ENCODE data around the gene PNPLA5. TPM values are rescaled to one million over a fixed set of nuclear protein-coding genes. Genes with fewer than 3 reads are reported as not detected.

The PNPLA5 gene
- total RNA-seq, 1 experiment from 2014 or later = not detected

GRCh38 chr22:43862074-43862881 lies 29.5 kb downstream of the PNPLA5 start, which contains the start of gene SULT4A1:
Gene SULT4A1 (minus strand): TSS chr22:43862513. CDS start chr22:43862382, 131 bp downstream.
- peak; percentile 58 for DNase-seq (ENCODE audit: low read depth, low spot score)
- in situ Hi-C loops (cut with HindIII; ENCODE audit: low pct_unique_long_range_greater_than_20kb, low sequenced_read_pairs) = no loop called here

- DNase-seq (ENCODE audit: low read depth, low spot score) = peak; percentile 23
- in situ Hi-C loops (cut with HindIII; ENCODE audit: low pct_unique_long_range_greater_than_20kb, low sequenced_read_pairs) = no loop called here
Measured at GRCh38 chr22:43861529-43861928, 30.3 kb downstream of the PNPLA5 start.

GRCh38 chr22:43860831-43861230 lies 31.0 kb downstream of the PNPLA5 start:
- DNase-seq (ENCODE audit: low read depth, low spot score) = no peak
- in situ Hi-C loops (cut with HindIII; ENCODE audit: low pct_unique_long_range_greater_than_20kb, low sequenced_read_pairs) = no loop called here

GRCh38 chr22:43860126-43860525 lies 31.7 kb downstream of the PNPLA5 start:
- in situ Hi-C loops (cut with HindIII; ENCODE audit: low pct_unique_long_range_greater_than_20kb, low sequenced_read_pairs) = no loop called here
- DNase-seq (ENCODE audit: low read depth, low spot score) = no peak

GRCh38 chr22:43859621-43860020 lies 32.2 kb downstream of the PNPLA5 start:
- in situ Hi-C loops (cut with HindIII; ENCODE audit: low pct_unique_long_range_greater_than_20kb, low sequenced_read_pairs) = no loop called here
- no peak for DNase-seq (ENCODE audit: low read depth, low spot score)

GRCh38 chr22:43859176-43859575 lies 32.6 kb downstream of the PNPLA5 start:
- no peak for DNase-seq (ENCODE audit: low read depth, low spot score)
- in situ Hi-C loops (cut with HindIII; ENCODE audit: low pct_unique_long_range_greater_than_20kb, low sequenced_read_pairs) = no loop called here

- in situ Hi-C loops (cut with HindIII; ENCODE audit: low pct_unique_long_range_greater_than_20kb, low sequenced_read_pairs) = no loop called here
- DNase-seq (ENCODE audit: low read depth, low spot score) = no peak
Measured at GRCh38 chr22:43858156-43858895, 33.5 kb downstream of the PNPLA5 start.

GRCh38 chr22:43857367-43857766 lies 34.4 kb downstream of the PNPLA5 start:
- no peak for DNase-seq (ENCODE audit: low read depth, low spot score)
- in situ Hi-C loops (cut with HindIII; ENCODE audit: low pct_unique_long_range_greater_than_20kb, low sequenced_read_pairs) = no loop called here

GRCh38 chr22:43855431-43855830 lies 36.4 kb downstream of the PNPLA5 start:
- in situ Hi-C loops (cut with HindIII; ENCODE audit: low pct_unique_long_range_greater_than_20kb, low sequenced_read_pairs) = no loop called here
- DNase-seq (ENCODE audit: low read depth, low spot score) = no peak

- in situ Hi-C loops (cut with HindIII; ENCODE audit: low pct_unique_long_range_greater_than_20kb, low sequenced_read_pairs) = no loop called here
- no peak for DNase-seq (ENCODE audit: low read depth, low spot score)
Measured at GRCh38 chr22:43854786-43855271, 37.0 kb downstream of the PNPLA5 start.

- DNase-seq (ENCODE audit: low read depth, low spot score) = no peak
- in situ Hi-C loops (cut with HindIII; ENCODE audit: low pct_unique_long_range_greater_than_20kb, low sequenced_read_pairs) = no loop called here
Measured at GRCh38 chr22:43854121-43854785, 37.6 kb downstream of the PNPLA5 start.

- in situ Hi-C loops (cut with HindIII; ENCODE audit: low pct_unique_long_range_greater_than_20kb, low sequenced_read_pairs) = no loop called here
Measured at GRCh38 chr22:43853328-43853931, 38.4 kb downstream of the PNPLA5 start.

GRCh38 chr22:43852573-43853327 lies 39.1 kb downstream of the PNPLA5 start:
- no peak for DNase-seq (ENCODE audit: low read depth, low spot score)
- in situ Hi-C loops (cut with HindIII; ENCODE audit: low pct_unique_long_range_greater_than_20kb, low sequenced_read_pairs) = no loop called here

More at GRCh38 chr22:43853328-43853931, 38.4 kb downstream of the PNPLA5 start:
- DNase-seq (ENCODE audit: low read depth, low spot score) = peak; percentile 22

- in situ Hi-C loops (cut with HindIII; ENCODE audit: low pct_unique_long_range_greater_than_20kb, low sequenced_read_pairs) = no loop called here
- no peak for DNase-seq (ENCODE audit: low read depth, low spot score)
Measured at GRCh38 chr22:43851979-43852307, 39.9 kb downstream of the PNPLA5 start.

GRCh38 chr22:43851058-43851978 lies 40.5 kb downstream of the PNPLA5 start:
- in situ Hi-C loops (cut with HindIII; ENCODE audit: low pct_unique_long_range_greater_than_20kb, low sequenced_read_pairs) = no loop called here

GRCh38 chr22:43850529-43850928 lies 41.3 kb downstream of the PNPLA5 start:
- DNase-seq (ENCODE audit: low read depth, low spot score) = no peak
- in situ Hi-C loops (cut with HindIII; ENCODE audit: low pct_unique_long_range_greater_than_20kb, low sequenced_read_pairs) = no loop called here

More at GRCh38 chr22:43851058-43851978, 40.5 kb downstream of the PNPLA5 start:
- DNase-seq (ENCODE audit: low read depth, low spot score) = no peak
